Psoas muscle (tissue), 8 donors: ENCODE data around the gene RANBP3L. TPM values are rescaled to one million over a fixed set of nuclear protein-coding genes. Genes with fewer than 3 reads are reported as not detected.

ENCODE experiments used
- ATAC-seq, 4 donors: fragments of 200-7000 bp; cut with Tn5 transposase; one replicate each; pipeline ENCODE4 v1.9.1; 2020; ENCODE audit warnings: moderate library complexity in 3 of 4, mild to moderate bottlenecking in 2 of 4
- DNase-seq, 2 donors: peaks; one replicate each; pipeline ENCODE4 v3.0.0-alpha.2; 2020
- H3K27ac ChIP-seq: fragments of 200-600 bp; one replicate; pipeline ENCODE4 v1.8.0; 2022
- H3K27me3 ChIP-seq, 3 donors: fragments of 200-600 bp in 1 of 3; one replicate each; pipeline versions ENCODE4 v1.6.1 to v1.8.0; 2013 to 2022; ENCODE audit warnings: low read length in 2 of 3, mild to moderate bottlenecking in 2 of 3, moderate library complexity in 1 of 3; ENCODE audit not compliant: insufficient read depth in 3 of 3
- H3K36me3 ChIP-seq, 2 donors: fragments of 200-600 bp in 1 of 2; one replicate each; pipeline versions ENCODE4 v1.6.1 to v1.8.0; 2013 to 2022; ENCODE audit warnings: low read depth in 1 of 2, mild to moderate bottlenecking in 1 of 2, moderate library complexity in 1 of 2; ENCODE audit not compliant: insufficient read depth in 1 of 2
- H3K4me1 ChIP-seq: fragments of 200-600 bp; one replicate; pipeline ENCODE4 v1.8.0; 2022
- H3K4me3 ChIP-seq: fragments of 200-600 bp; one replicate; pipeline ENCODE4 v1.8.0; 2022; ENCODE audit warnings: mild to moderate bottlenecking
- H3K9me3 ChIP-seq: fragments of 200-600 bp; one replicate; pipeline ENCODE4 v1.8.0; 2022
- WGBS, 3 donors: extraction: QIAGEN DNeasy Blood & Tissue Kit; methylation state at CpG; one replicate each; pipeline versions ENCODE4 v1.1.6 to v1.1.7; 2013; 5-methylcytosine and 5-hydroxymethylcytosine counted together
- intact Hi-C, 2 donors: fragments of 100-400 bp; cut with DNase I; formaldehyde crosslinking; loops; one replicate each; pipeline versions ENCODE4 v1.11.0 to v1.14.2; 2022
- polyA plus RNA-seq, 3 donors: library from polyadenylated mRNA; stranded (reverse); fragments of 200-250 nt; gene quantifications; one replicate each; pipeline ENCODE4 v1.2.3, GENCODE V29; 2013
- total RNA-seq, 4 donors: library from RNA; stranded (reverse); fragmentation: NEBNext Ultra II Directional in 2 of 4; extraction: Animal tissue kit (Norgen Biotek cat#: 25700) in 2 of 4; gene quantifications; one replicate each; pipeline versions ENCODE4 v1.2.1 to v1.2.4, GENCODE V29; 2021 to 2023
- TF ChIP-seq, protein P1 (sequence below): fragments of 200-600 bp; IDR thresholded peaks from one replicate; pipeline ENCODE4 v1.8.0; 2022; ENCODE audit warnings: antibody characterized with exemption
- donor health status: healthy with polysubstance abuse.
- donor health status: DM: no; HTN: no; CAD: no; lungs with moderate emphysema.
- donor health status: Bipolar disorder and iron deficiency.
- donor health status: healthy.
- donor health status: DM: yes; HTN: yes; CAD: no.
- donor health status: DM: no; HTN: no; CAD: no.
- donor health status: DM: no; HTN: no; CAD: no.
- donor health status: DM: yes; HTN: yes; CAD: no.

Gene RANBP3L
- total and polyA plus RNA-seq, 7 donors = 0.04 to 0.58 (median 0.17) TPM; not detected in 2

DNA sequence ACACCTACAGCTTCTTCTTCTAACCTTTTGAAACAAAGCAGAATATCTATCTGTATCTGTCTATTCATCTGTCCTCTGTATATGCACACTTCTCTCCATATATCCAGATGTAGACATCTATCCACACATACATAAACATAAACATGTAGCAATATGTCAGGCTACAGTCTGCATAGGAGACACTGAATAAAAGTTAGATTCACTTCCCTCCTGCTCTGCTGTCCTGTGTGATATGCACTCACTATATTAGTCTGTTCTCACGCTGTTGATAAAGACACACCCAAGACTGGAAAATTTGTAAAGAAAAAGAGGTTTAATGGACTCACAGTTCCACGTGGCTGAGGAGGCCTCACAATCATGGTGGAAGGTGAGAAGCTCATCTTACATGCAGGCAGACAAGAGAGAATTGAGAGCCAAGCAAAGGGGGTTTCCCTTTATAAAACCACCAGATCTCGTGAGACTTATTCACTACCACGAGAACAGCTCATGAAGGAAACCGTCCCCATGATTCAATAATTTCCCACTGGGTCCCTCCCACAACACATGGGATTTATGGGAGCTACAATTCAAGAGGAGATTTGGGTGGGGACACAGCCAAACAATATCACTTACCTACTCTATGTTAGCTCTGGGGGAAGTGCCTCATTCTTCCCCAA is 24.1 kb downstream of the RANBP3L start:
- Histone ChIP-seq H3K27ac (no peak overlapping the region), H3K9me3 (no peaks in the 10 kb centered on the region), H3K4me3 (no peak overlapping the region), H3K4me1 (peaks cover 17% of the 10 kb centered on the region), H3K27me3 (no peaks in the 10 kb centered on the region), H3K36me3 (no peaks in the 10 kb centered on the region)
- TF ChIP-seq, protein P1, sequence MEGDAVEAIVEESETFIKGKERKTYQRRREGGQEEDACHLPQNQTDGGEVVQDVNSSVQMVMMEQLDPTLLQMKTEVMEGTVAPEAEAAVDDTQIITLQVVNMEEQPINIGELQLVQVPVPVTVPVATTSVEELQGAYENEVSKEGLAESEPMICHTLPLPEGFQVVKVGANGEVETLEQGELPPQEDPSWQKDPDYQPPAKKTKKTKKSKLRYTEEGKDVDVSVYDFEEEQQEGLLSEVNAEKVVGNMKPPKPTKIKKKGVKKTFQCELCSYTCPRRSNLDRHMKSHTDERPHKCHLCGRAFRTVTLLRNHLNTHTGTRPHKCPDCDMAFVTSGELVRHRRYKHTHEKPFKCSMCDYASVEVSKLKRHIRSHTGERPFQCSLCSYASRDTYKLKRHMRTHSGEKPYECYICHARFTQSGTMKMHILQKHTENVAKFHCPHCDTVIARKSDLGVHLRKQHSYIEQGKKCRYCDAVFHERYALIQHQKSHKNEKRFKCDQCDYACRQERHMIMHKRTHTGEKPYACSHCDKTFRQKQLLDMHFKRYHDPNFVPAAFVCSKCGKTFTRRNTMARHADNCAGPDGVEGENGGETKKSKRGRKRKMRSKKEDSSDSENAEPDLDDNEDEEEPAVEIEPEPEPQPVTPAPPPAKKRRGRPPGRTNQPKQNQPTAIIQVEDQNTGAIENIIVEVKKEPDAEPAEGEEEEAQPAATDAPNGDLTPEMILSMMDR = no peak
- ATAC-seq (no peak), DNase-seq (no peak)
- WGBS, 3 donors = 72 to 85% (median 72%) methylated on average over 5 of the region's 5 CpGs
- intact Hi-C loops = loop anchor here in 1 of 2 donors (10.0 kb wide), 1 partner anchor 117 kb away; no protein-coding TSS in a partner anchor

DNA sequence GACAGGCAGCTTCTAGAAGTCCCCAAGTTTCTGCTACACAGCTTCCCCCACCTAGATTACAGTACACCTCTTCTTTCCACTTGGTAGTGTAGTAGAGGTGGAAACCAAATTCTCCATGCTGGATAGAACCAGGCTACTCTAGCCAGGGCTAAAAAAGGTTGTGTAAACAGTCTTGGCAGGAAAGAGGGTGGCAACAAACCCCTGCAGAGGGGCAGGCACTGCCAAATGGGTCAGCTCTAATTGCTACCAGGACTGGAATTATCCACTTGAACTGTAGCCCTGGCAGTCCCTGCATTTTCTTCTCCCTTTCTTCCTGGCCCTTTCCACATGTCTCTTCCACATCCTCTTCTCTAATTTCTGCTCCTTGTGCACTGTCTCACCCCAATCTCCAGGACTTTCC is 24.8 kb downstream of the RANBP3L start:
- H3K9me3 ChIP-seq = no peaks in the 10 kb centered on the region
- no peak overlapping the region for H3K4me3 ChIP-seq
- intact Hi-C loops = loop anchor here in 1 of 2 donors (10.0 kb wide), 1 partner anchor 118 kb away; no protein-coding TSS in a partner anchor
- no peaks in the 10 kb centered on the region for H3K27me3 ChIP-seq
- DNase-seq = peak in 1 of 2 donors; percentile 47
- no peak overlapping the region for H3K27ac ChIP-seq
- ATAC-seq = peak; percentile 49 to 88 (median 73)
- peaks cover 17% of the 10 kb centered on the region for H3K4me1 ChIP-seq
- H3K36me3 ChIP-seq = no peaks in the 10 kb centered on the region
- TF ChIP-seq, protein P1 = no peak

DNA sequence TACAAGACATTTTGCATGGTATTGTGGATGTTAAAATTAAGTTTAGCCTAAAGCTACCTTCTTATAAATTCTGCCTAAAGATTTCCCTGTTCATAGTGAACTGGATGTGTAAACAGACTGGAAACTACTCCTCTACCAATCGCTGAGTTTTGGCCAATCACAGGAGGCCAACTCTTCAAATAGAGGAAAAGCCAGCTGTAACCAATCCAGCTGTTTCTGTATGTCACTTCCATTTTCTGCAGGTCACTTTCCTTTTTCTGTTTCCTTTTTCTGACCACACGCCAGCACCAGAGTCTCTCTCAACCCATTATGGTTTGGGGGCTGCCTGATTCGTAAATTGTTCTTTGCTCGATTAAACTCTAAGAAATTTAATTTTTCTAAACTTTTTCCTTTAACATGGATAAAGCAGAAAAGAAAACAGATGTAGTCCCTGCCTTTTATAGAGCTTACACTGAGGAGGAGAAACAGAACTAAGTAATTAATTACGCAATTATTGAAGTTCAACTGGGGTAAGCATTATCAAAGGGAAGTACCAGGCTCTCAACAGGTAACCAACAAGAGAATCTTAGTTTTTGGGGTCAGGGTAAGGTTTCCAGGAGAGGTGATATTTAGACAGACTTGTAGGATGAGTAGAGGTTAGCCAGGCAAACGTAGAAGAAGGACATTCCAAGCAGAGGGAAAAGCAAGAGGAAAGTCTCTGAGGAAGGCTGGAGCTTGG is 27.7 kb downstream of the RANBP3L start:
- Histone ChIP-seq H3K4me3 (no peak overlapping the region), H3K4me1 (peaks cover 17% of the 10 kb centered on the region), H3K27ac (no peak overlapping the region), H3K27me3 (no peaks in the 10 kb centered on the region), H3K9me3 (no peaks in the 10 kb centered on the region), H3K36me3 (no peaks in the 10 kb centered on the region)
- intact Hi-C loops = loop anchor here in 1 of 2 donors (10.0 kb wide), 1 partner anchor 121 kb away; no protein-coding TSS in a partner anchor
- TF ChIP-seq, protein P1 = no peak
- no peak for DNase-seq
- WGBS, 3 donors = 51 to 67% (median 52%) methylated on average over 6 of the region's 6 CpGs
- ATAC-seq = no peak

DNA sequence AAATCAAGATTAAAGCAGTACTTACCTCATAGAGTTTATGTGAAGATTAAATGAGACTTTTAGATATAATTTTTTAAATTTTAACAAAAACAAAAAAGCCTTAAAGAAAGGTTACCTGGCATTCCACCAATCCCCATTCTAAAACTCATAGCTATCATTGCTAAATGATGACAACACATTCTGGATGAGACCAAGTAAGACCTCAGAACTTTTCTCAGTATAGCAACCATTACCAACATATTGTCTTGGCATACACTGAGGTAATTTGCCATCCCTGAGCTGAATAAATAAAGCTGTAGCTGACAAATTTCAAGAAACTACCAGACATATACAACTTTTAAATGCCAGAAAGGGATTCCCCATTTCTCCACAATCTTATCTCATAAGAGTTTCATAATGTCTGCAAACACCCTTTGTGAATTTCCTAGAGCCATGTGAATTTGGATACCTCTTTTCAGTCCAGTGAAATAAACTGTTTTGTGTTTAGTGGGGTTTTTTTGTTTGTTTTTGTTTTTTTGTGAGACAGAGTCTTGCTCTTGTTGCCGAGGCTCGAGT is 29.5 kb downstream of the RANBP3L start:
- no peaks in the 10 kb centered on the region for H3K9me3 ChIP-seq
- TF ChIP-seq, protein P1 = no peak
- DNase-seq (no peak), ATAC-seq (no peak)
- 92 to 100% (median 95%) methylated on average over 2 of the region's 2 CpGs for WGBS, 3 donors
- H3K36me3 ChIP-seq = no peaks in the 10 kb centered on the region
- H3K4me3 ChIP-seq = no peak overlapping the region
- H3K27me3 ChIP-seq = no peaks in the 10 kb centered on the region
- H3K27ac ChIP-seq = no peak overlapping the region
- H3K4me1 ChIP-seq = peaks cover 17% of the 10 kb centered on the region
- intact Hi-C loops = loop anchor here in 1 of 2 donors (10.0 kb wide), 1 partner anchor 123 kb away; no protein-coding TSS in a partner anchor
